Astrocyte (in vitro differentiated cells and primary cell): ENCODE results near the gene PLAAT1. TPM values are rescaled to one million over a fixed set of nuclear protein-coding genes. Genes with fewer than 3 reads are reported as not detected.

Experiments
- DNase-seq: peaks from one replicate; pipeline ENCODE4 v3.0.0-alpha.2; 2010; ENCODE audit warnings: low read depth
- FAIRE-seq: peaks from 2 replicates; lab custom pipeline; 2011; peaks lifted over from hg19 to GRCh38; lab: Jason Lieb, UNC
- H2AFZ ChIP-seq: 2 replicates; pipeline ENCODE4 v1.6.0; 2012; ENCODE audit warnings: low read depth, low read length, inconsistent platforms
- H3K27ac ChIP-seq: 2 replicates; pipeline ENCODE4 v1.5.1; 2011; ENCODE audit warnings: low read depth, low read length, inconsistent platforms
- H3K27me3 ChIP-seq: 2 replicates; pipeline ENCODE4 v1.6.0; 2011; ENCODE audit warnings: low read length, inconsistent platforms; ENCODE audit not compliant: insufficient read depth
- H3K36me3 ChIP-seq: 2 replicates; pipeline ENCODE4 v1.5.1; 2011; ENCODE audit warnings: low read length, inconsistent platforms; ENCODE audit not compliant: insufficient read depth
- H3K4me1 ChIP-seq: 2 replicates; pipeline ENCODE4 v1.5.1; 2011; ENCODE audit warnings: low read length, inconsistent platforms; ENCODE audit not compliant: insufficient read depth
- H3K4me2 ChIP-seq: 2 replicates; pipeline ENCODE4 v1.6.0; 2012; ENCODE audit warnings: low read length, inconsistent platforms
- H3K4me3 ChIP-seq: 2 replicates; pipeline ENCODE4 v1.5.1; 2011; ENCODE audit warnings: low read depth, mild to moderate bottlenecking, low read length, inconsistent platforms; ENCODE audit not compliant: insufficient read depth
- H3K79me2 ChIP-seq: 2 replicates; pipeline ENCODE4 v1.6.0; 2012; ENCODE audit warnings: mild to moderate bottlenecking, low read length, inconsistent platforms; ENCODE audit not compliant: insufficient read depth
- H3K9ac ChIP-seq: 2 replicates; pipeline ENCODE4 v1.6.0; 2012; ENCODE audit warnings: mild to moderate bottlenecking, low read length, inconsistent platforms
- H3K9me3 ChIP-seq: 2 replicates; pipeline ENCODE4 v1.5.1; 2012; ENCODE audit warnings: low read depth, mild to moderate bottlenecking, low read length, inconsistent platforms; ENCODE audit not compliant: insufficient read depth
- H4K20me1 ChIP-seq: 2 replicates; pipeline ENCODE4 v1.6.0; 2012; ENCODE audit warnings: low read length, inconsistent platforms; ENCODE audit not compliant: insufficient read depth
- H3K27ac Mint-ChIP-seq: one replicate; pipeline ENCODE4 v1.8.0; 2021; ENCODE audit warnings: mild to moderate bottlenecking, mixed read lengths; ENCODE audit not compliant: unreplicated experiment
- H3K27me3 Mint-ChIP-seq: one replicate; pipeline ENCODE4 v1.8.0; 2021; ENCODE audit warnings: low read depth, mixed read lengths; ENCODE audit not compliant: unreplicated experiment
- H3K36me3 Mint-ChIP-seq: one replicate; pipeline ENCODE4 v1.8.0; 2021; ENCODE audit warnings: low read depth, mixed read lengths; ENCODE audit not compliant: unreplicated experiment
- H3K4me1 Mint-ChIP-seq: one replicate; pipeline ENCODE4 v1.8.0; 2021; ENCODE audit warnings: low read depth, mixed read lengths; ENCODE audit not compliant: unreplicated experiment
- H3K4me3 Mint-ChIP-seq: one replicate; pipeline ENCODE4 v1.8.0; 2021; ENCODE audit warnings: mild to moderate bottlenecking, moderate library complexity, mixed read lengths; ENCODE audit not compliant: unreplicated experiment
- H3K9me3 Mint-ChIP-seq: one replicate; pipeline ENCODE4 v1.8.0; 2021; ENCODE audit warnings: mild to moderate bottlenecking, mixed read lengths; ENCODE audit not compliant: unreplicated experiment
- CTCF ChIP-seq: IDR thresholded peaks from 2 replicates; pipeline ENCODE4 v1.5.1; 2011; ENCODE audit warnings: low read depth, mild to moderate bottlenecking, inconsistent platforms, low read length, moderate library complexity; ENCODE audit not compliant: insufficient read depth
- EZH2 ChIP-seq: IDR thresholded peaks from 2 replicates; pipeline ENCODE4 v1.6.1; 2012; ENCODE audit warnings: mild to moderate bottlenecking, low read length, inconsistent platforms; ENCODE audit not compliant: insufficient read depth
- total RNA-seq: library from RNA; stranded (reverse); gene quantifications from 2 replicates; pipeline ENCODE4 v1.2.1, GENCODE V29; 2021

Gene PLAAT1
- total RNA-seq, 1 donor from 2014 or later, result 3.9 TPM

- H3K9me3 ChIP-seq, result no peaks in the 10 kb centered on the region
These were observed 70.1 kb downstream of the PLAAT1 start for GRCh38 chr3:193310914-193311723.

GRCh38 chr3:193313061-193313958, 72.3 kb downstream of the PLAAT1 start:
- Histone ChIP-seq H3K4me1 (no peaks in the 10 kb centered on the region), H3K27ac (no peak overlapping the region), H3K27me3 (no peaks in the 10 kb centered on the region), H3K79me2 (no peaks in the 10 kb centered on the region), H3K36me3 (no peaks in the 10 kb centered on the region), H3K9me3 (no peaks in the 10 kb centered on the region), H4K20me1 (no peaks in the 10 kb centered on the region), H2AFZ (no peak overlapping the region), H3K9ac (no peak overlapping the region), H3K4me3 (no peak overlapping the region), H3K4me2 (no peak overlapping the region)
- Mint-ChIP-seq H3K27ac (no peak overlapping the region), H3K9me3 (no peaks in the 10 kb centered on the region), H3K36me3 (no peaks in the 10 kb centered on the region), H3K4me3 (no peak overlapping the region), H3K4me1 (no peaks in the 10 kb centered on the region), H3K27me3 (peaks cover 2% of the 10 kb centered on the region)
- DNase-seq (no peak), FAIRE-seq (no peak)
- TF ChIP-seq EZH2, result no peak
- no peak for TF ChIP-seq CTCF

More at GRCh38 chr3:193310914-193311723, 70.1 kb downstream of the PLAAT1 start:
- H3K27me3 Mint-ChIP-seq, result no peaks in the 10 kb centered on the region
- H3K4me1 Mint-ChIP-seq, result no peaks in the 10 kb centered on the region
- H3K36me3 Mint-ChIP-seq, result no peaks in the 10 kb centered on the region
- Histone ChIP-seq H3K27ac (no peak overlapping the region), H3K27me3 (no peaks in the 10 kb centered on the region), H3K4me3 (no peak overlapping the region), H3K79me2 (no peaks in the 10 kb centered on the region), H3K36me3 (no peaks in the 10 kb centered on the region), H2AFZ (no peak overlapping the region), H3K9ac (no peak overlapping the region), H3K4me2 (no peak overlapping the region), H3K4me1 (no peaks in the 10 kb centered on the region), H4K20me1 (no peaks in the 10 kb centered on the region)
- TF ChIP-seq CTCF, result no peak
- no peak for TF ChIP-seq EZH2
- no peak overlapping the region for H3K27ac Mint-ChIP-seq
- no peaks in the 10 kb centered on the region for H3K9me3 Mint-ChIP-seq
- no peak overlapping the region for H3K4me3 Mint-ChIP-seq
- DNase-seq, result no peak
- FAIRE-seq, result no peak
